Nephron (organoid): ENCODE results near the gene PSMD2.

Experiments
- H3K27ac Mint-ChIP-seq, 3 experiments: 2 replicates each; pipeline ENCODE4 v1.8.0; 2020; ENCODE audit warnings: mixed read lengths in 3 of 3, mild to moderate bottlenecking in 2 of 3, moderate library complexity in 1 of 3
- H3K27me3 Mint-ChIP-seq: 2 replicates; pipeline ENCODE4 v1.8.0; 2021; ENCODE audit warnings: low read depth, mild to moderate bottlenecking, moderate library complexity, mixed read lengths
- H3K36me3 Mint-ChIP-seq: 2 replicates; pipeline ENCODE4 v1.8.0; 2020; ENCODE audit warnings: low read depth, mixed read lengths
- H3K4me1 Mint-ChIP-seq: 2 replicates; pipeline ENCODE4 v1.8.0; 2020; ENCODE audit warnings: mixed read lengths
- H3K4me3 Mint-ChIP-seq, 3 experiments: 2 replicates each; pipeline ENCODE4 v1.8.0; 2020; ENCODE audit warnings: mild to moderate bottlenecking in 3 of 3, mixed read lengths in 3 of 3, moderate library complexity in 2 of 3
- H3K9me3 Mint-ChIP-seq: 2 replicates; pipeline ENCODE4 v1.8.0; 2020; ENCODE audit warnings: mixed read lengths
- CTCF ChIP-seq, 3 experiments: fragments of 200-600 bp; sonication (generic); IDR thresholded peaks; one replicate each; pipeline ENCODE4 v1.5.0; 2021; ENCODE audit warnings: antibody characterized with exemption in 3 of 3; ENCODE audit not compliant: unreplicated experiment in 3 of 3

The PSMD2 gene

GRCh38 chr3:184317201-184317600 lies 18.2 kb downstream of the PSMD2 start:
- peak overlapping the region; percentile 48 to 95 (median 90) for H3K27ac Mint-ChIP-seq
- no peak for TF ChIP-seq CTCF (IDR thresholded peaks at IDR 0.05; ENCODE audit: unreplicated experiment in 3 of 3)
- no peaks in the 10 kb centered on the region for H3K9me3 Mint-ChIP-seq
- no peaks in the 10 kb centered on the region for H3K27me3 Mint-ChIP-seq
- peak overlapping the region; percentile 87 to 90 (median 89) for H3K4me3 Mint-ChIP-seq
- H3K4me1 Mint-ChIP-seq = peaks cover 27% of the 10 kb centered on the region
- H3K36me3 Mint-ChIP-seq = peaks cover 42% of the 10 kb centered on the region

DNA sequence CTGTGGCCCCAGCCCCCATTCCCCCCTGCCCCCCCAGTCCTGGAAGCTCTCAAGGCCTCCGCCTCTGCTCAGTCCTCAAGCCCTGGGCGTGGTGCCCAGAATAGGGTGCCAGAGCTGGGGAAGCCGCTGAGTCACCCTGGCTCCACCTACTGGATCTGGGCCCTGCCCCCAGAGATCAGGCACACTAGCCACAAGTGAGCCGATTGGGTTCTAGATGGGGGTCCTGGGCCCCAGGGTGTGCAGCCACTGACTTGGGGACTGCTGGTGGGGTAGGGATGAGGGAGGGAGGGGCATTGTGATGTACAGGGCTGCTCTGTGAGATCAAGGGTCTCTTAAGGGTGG lies 21.0 kb downstream of the PSMD2 start:
- H3K9me3 Mint-ChIP-seq = no peaks in the 10 kb centered on the region
- no peak overlapping the region for H3K4me3 Mint-ChIP-seq
- H3K36me3 Mint-ChIP-seq = peaks cover 68% of the 10 kb centered on the region
- TF ChIP-seq CTCF (IDR thresholded peaks at IDR 0.05; ENCODE audit: unreplicated experiment in 3 of 3) = no peak
- H3K27me3 Mint-ChIP-seq = no peaks in the 10 kb centered on the region
- H3K4me1 Mint-ChIP-seq = peaks cover 27% of the 10 kb centered on the region
- H3K27ac Mint-ChIP-seq = no peak overlapping the region

GRCh38 chr3:184321666-184322065 lies 22.6 kb downstream of the PSMD2 start:
- no peaks in the 10 kb centered on the region for H3K9me3 Mint-ChIP-seq
- H3K36me3 Mint-ChIP-seq = peaks cover 82% of the 10 kb centered on the region
- H3K27ac Mint-ChIP-seq = no peak overlapping the region
- TF ChIP-seq CTCF (IDR thresholded peaks at IDR 0.05; ENCODE audit: unreplicated experiment in 3 of 3) = no peak
- H3K27me3 Mint-ChIP-seq = no peaks in the 10 kb centered on the region
- H3K4me1 Mint-ChIP-seq = peaks cover 21% of the 10 kb centered on the region
- H3K4me3 Mint-ChIP-seq = no peak overlapping the region

- Mint-ChIP-seq H3K4me1 (peaks cover 9% of the 10 kb centered on the region), H3K27me3 (no peaks in the 10 kb centered on the region), H3K4me3 (no peak overlapping the region), H3K9me3 (no peaks in the 10 kb centered on the region), H3K27ac (no peak overlapping the region), H3K36me3 (peaks cover 84% of the 10 kb centered on the region)
- no peak for TF ChIP-seq CTCF (IDR thresholded peaks at IDR 0.05; ENCODE audit: unreplicated experiment in 3 of 3)
Observed at GRCh38 chr3:184322731-184323487, 23.9 kb downstream of the PSMD2 start.

GRCh38 chr3:184323696-184324095 lies 24.7 kb downstream of the PSMD2 start:
- TF ChIP-seq CTCF (IDR thresholded peaks at IDR 0.05; ENCODE audit: unreplicated experiment in 3 of 3) = no peak
- no peak overlapping the region for H3K4me3 Mint-ChIP-seq
- H3K9me3 Mint-ChIP-seq = no peaks in the 10 kb centered on the region
- H3K36me3 Mint-ChIP-seq = peaks cover 89% of the 10 kb centered on the region
- peaks cover 6% of the 10 kb centered on the region for H3K4me1 Mint-ChIP-seq
- no peaks in the 10 kb centered on the region for H3K27me3 Mint-ChIP-seq
- H3K27ac Mint-ChIP-seq = no peak overlapping the region

DNA sequence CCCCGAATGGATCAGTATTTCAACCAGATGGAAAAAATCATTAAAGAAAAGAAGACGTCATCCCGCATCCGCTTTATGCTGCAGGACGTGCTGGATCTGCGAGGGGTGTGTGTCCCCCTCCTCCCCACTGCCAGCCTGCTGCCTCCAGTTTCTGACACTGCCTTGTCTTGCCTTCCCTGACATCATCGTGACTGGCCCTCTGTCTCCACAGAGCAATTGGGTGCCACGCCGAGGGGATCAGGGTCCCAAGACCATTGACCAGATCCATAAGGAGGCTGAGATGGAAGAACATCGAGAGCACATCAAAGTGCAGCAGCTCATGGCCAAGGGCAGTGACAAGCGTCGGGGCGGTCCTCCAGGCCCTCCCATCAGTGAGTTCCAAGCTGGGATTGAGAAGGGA lies 26.2 kb downstream of the PSMD2 start:
- Mint-ChIP-seq H3K9me3 (no peaks in the 10 kb centered on the region), H3K4me3 (no peak overlapping the region), H3K27me3 (no peaks in the 10 kb centered on the region), H3K27ac (no peak overlapping the region), H3K4me1 (no peaks in the 10 kb centered on the region), H3K36me3 (peaks cover 93% of the 10 kb centered on the region)
- no peak for TF ChIP-seq CTCF (IDR thresholded peaks at IDR 0.05; ENCODE audit: unreplicated experiment in 3 of 3)
